Fibroblast of peridontal ligament (primary cell): Measurements from ENCODE around the gene IQGAP3.
"Not testable (repeated sequence)": the region's sequence is repeated elsewhere in the genome, so short reads cannot be mapped to it uniquely, and the experiment has no call there.

Source experiments
- DNase-seq: peaks from one replicate; pipeline ENCODE4 v3.0.0-alpha.2; 2010; ENCODE audit errors: extremely low read depth

IQGAP3 gene, protein sequence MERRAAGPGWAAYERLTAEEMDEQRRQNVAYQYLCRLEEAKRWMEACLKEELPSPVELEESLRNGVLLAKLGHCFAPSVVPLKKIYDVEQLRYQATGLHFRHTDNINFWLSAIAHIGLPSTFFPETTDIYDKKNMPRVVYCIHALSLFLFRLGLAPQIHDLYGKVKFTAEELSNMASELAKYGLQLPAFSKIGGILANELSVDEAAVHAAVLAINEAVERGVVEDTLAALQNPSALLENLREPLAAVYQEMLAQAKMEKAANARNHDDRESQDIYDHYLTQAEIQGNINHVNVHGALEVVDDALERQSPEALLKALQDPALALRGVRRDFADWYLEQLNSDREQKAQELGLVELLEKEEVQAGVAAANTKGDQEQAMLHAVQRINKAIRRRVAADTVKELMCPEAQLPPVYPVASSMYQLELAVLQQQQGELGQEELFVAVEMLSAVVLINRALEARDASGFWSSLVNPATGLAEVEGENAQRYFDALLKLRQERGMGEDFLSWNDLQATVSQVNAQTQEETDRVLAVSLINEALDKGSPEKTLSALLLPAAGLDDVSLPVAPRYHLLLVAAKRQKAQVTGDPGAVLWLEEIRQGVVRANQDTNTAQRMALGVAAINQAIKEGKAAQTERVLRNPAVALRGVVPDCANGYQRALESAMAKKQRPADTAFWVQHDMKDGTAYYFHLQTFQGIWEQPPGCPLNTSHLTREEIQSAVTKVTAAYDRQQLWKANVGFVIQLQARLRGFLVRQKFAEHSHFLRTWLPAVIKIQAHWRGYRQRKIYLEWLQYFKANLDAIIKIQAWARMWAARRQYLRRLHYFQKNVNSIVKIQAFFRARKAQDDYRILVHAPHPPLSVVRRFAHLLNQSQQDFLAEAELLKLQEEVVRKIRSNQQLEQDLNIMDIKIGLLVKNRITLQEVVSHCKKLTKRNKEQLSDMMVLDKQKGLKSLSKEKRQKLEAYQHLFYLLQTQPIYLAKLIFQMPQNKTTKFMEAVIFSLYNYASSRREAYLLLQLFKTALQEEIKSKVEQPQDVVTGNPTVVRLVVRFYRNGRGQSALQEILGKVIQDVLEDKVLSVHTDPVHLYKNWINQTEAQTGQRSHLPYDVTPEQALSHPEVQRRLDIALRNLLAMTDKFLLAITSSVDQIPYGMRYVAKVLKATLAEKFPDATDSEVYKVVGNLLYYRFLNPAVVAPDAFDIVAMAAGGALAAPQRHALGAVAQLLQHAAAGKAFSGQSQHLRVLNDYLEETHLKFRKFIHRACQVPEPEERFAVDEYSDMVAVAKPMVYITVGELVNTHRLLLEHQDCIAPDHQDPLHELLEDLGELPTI (N-terminal part only)

DNA sequence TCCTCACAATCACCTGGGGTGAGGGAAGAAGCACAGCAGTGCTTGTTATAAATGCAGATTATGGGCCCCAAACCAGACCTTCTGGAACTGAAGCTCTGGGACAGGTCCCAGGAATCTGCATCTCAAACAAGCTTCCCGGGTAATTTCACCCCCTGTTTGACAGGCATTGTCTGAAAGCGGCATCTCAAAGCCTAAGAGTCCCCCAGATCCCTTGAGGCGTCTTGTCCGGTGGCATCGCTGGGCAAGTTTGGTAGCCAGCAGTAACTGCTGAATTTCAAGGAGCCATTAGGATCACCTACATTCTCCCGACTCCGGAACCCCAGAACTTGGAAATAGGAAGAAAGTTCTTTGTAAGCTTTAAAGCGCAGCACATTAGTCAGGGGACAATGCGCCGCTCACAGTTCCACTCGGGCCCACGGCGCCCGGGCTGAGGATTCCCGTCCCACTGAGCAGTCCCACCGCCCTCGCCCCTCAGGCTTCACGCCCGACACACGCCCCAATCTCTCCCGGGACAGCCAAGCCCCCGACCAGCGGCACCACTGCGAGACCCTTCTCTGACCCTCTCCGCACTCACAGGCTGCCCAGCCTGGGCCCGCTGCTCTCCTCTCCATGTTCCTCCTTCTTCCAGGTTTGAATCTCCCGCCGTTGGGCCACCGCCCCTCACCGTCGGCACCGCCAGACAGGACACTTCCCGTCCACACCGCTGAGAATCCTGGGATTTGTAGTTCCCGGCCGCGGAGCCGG is at the start of gene IQGAP3:
Gene IQGAP3 (minus strand): TSS at position 647 of the 744 bp plus-strand sequence. CDS start 36 bp downstream, at position 611.
- peak; percentile 69 for DNase-seq

DNA sequence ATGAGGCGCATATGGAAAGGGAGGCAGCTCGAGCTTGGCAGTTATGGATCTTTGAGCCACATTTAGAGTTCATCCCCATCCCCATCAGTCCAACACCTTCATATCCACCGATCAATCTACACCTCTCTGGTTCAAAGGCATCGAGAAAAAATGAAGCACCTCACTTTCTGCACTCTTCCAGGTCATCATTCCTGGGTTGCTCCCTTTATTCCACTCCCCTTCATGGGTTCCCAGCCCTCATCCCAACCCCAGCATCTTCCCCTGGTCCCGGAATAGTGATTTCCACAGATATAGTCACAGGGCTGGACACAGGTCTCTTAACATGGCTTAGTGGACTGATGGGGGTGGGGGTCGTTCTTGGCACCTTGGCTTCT is 47.2 kb upstream of the IQGAP3 start:
- no peak for DNase-seq

DNA sequence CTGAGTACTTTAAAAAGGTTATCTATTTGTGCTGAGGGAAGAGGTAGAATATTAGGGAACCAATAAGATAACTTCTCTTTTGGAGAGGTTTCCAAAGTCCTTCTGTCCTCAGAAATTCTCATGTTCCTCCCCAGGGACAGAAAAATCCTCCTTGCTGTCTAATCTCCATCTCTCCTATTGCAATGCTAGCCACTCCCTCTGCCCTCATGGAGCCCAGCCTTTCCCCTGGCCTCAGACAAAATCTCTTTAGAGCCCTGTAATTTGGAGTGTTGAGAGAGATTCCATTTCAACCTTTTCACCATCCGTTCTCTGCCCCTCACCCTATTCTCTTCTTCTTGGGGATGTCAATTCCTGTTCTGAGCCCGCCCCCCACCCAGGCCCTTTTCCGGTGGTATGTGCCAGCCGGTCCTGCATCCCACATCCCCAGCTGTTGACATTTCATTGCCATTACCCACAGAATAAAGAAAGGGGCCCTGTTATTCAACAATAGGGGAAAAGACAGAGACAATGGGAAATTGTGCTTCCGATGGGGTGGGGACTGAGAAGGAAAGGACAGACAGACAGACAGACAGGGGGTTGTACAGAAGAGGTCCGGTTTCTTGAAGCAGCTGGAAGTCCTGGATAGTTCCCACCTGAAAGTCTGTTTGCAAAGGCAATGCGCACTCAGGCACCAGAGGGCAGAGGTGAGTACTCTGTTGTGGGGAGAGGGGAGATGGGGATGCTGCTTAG is 46.7 kb upstream of the IQGAP3 start, which contains the start of gene HAPLN2:
Gene HAPLN2 (plus strand): TSS at position 563 of the 729 bp plus-strand sequence. CDS start 4,076 bp downstream, outside the sequence.
- no peak for DNase-seq

DNA sequence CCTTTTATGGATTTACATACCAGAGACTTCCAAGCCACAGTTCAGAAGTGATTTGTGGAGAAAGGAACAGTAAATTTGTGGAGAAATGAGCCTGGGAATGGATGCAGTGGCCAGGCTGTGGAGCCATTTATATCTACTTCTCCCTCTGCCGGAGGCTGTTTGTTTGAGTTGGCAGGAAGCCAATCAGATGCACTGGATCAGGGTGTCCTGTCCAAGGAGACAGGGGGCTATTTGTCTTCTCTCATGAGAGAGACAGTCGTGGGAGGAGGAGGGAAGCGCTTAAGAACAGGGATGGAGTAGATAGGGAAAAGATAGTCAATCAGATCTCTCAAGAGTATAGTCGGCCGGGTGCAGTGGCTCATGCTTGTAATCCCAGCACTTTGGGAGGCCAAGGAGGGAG is 44.1 kb upstream of the IQGAP3 start:
- DNase-seq: peak; percentile 28

DNA sequence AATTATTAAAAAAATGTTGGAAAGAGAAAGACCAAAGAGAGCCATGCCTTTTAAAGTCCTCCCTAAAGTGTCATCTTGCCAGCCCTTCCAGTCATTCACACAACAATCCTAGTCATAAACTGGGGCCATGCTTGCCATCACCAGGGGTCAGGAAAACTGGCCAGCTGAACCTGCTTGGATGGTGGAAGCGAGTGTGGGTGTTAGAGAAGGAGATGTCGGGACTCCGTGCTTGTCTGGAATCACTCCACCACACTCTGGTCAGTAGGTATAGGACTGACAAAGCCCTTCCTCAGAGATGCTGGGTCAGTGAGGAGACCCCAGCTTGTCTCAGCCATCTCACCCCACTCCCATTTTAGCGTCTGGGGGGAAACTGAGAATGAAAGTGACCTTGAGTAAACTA is 43.6 kb upstream of the IQGAP3 start:
- DNase-seq: no peak

DNA sequence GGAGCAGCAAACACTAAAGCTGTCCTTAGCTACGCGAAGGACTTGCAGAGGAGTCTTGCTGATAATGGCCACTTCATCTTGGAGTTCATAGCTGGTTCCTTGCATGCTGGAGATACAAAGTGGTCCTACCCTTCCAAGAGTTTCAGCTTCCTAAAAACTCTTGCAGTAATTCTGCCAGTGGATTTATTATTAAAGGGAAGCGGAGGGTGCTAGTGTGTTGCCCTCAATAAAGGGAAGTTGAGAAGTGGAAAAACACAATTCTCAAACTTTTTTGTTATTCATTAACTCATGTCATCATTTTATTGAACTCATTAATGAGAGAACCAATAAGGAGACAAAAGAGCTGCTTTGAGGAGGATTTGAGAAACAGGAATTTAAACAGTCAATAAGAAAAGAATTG is 40.3 kb upstream of the IQGAP3 start:
- no peak for DNase-seq

DNA sequence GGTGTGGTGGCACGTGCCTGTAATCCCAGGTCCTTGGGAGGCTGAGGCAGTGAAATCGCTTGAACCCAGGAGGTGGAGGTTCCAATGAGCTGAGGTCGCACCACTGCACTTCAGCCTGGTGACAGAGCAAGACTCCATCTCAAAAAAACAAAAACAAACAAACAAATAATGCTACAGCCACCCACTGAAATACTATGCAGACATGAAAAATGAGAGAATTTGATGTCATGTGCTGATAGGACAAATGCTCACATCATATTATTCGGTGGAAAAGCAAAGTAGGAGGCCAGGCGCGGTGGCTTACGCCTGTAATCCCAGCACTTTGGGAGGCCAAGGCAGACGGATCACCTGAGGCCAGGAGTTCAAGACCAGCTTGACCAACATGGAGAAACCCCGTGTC is 37.7 kb upstream of the IQGAP3 start:
- not testable (repeated sequence) for DNase-seq

DNA sequence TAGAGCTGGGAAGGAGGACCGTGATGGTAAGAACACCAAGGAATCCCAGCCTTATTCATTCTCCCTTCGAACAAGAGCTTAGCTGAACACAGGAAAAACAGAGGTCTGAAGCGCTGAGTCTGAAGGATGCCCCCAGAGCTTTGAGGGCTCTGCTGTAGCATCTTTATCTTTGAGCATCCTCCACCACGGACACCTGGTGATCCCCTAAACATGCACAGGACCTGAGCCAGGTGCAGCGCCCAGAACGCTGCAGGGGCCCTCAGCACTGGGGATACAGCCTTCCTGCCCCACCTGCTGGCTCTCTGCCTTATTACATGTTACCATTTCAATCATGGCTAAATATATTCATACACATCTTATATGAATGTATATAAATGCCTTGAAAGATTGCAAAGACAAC is 36.6 kb upstream of the IQGAP3 start:
- DNase-seq: no peak

DNA sequence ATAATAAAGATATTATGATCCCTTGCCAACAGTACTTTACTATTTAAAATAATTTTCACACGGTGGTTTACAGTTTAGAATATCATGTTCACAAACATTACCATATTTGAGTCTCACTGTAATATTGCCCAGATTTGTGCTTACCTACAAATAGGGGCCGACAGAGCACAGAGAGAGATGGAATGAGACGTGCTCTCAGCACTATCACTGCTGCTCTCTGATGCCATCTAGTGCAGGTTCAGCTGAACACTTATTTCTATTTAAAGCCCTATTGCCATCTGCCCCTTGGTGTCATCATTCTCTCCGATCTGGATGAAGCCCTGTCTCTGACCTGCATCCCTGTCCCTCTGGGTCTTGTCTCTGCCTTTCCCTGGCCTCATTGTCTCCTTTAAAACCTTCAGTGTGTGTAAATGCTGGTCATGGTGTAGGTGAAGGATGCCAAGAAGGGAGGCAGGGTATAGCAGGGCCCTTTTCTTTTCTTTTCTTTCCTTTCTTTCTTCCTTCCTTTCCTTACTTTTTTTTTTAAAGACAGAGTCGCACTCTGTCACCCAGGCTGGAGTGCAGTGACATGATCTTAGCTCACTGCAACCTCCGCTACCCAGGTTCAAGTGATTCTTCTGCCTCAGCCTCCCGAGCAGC is 35.8 kb upstream of the IQGAP3 start:
- peak; percentile 79 for DNase-seq

DNA sequence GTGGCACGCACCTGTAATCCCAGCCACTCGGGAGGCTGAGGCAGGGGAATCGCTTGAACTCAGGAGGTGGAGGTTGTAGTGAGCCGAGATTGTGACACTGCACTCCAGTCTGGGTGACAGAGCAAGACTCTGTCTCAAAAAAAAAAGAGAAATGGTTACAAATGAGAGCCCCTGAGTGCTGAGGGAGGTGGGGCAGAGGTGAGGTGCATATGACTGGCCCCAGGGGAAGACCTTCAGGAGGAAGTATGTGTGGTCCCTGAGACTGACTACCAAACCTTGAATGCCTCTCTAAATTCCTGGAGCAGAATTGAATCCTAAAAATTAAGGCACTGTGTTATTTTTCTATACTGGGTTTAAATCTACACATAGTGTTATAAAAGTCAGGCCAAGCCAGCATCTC is 35.0 kb upstream of the IQGAP3 start:
- not testable (repeated sequence) for DNase-seq

DNA sequence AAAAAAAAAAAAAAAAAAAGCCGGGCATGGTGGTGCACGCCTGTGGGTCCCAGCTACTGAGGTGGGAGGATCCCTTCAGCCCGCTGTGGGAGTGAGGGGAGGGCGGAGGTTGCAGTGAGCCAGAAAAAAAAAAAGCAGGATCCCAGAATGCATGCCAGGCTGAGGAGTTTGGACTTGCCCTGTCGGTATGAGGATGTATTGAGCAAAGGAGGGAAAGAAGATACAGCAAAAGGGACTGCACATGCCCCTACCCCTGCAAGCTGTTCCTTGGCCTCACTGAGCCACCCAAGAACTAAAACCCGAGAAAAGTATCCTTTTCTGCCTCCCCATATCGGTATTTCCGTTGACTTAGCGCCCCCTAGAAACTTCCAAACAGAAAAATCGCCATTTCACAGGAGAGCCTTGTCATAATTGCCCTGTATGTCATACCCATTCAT is 30.2 kb upstream of the IQGAP3 start:
- no peak for DNase-seq

DNA sequence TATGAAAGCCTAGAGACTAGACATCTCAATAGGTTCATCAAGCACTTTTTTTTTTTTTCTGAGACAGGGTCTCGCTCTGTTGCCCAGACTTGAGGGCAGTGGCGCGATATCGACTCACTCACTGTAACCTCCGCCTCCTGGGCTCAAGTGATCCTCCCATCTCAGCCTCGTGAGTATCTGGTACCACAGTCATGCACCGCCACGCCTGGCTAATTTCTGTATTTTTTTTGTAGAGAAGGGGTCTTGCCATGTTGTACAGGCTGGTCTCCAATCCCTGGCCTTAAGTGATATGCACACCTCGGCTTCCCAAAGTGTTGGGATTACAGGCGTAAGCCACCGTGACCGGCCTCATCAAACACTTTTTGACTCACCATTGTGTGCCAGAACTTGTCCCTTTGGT is 29.5 kb upstream of the IQGAP3 start:
- DNase-seq: no peak

DNA sequence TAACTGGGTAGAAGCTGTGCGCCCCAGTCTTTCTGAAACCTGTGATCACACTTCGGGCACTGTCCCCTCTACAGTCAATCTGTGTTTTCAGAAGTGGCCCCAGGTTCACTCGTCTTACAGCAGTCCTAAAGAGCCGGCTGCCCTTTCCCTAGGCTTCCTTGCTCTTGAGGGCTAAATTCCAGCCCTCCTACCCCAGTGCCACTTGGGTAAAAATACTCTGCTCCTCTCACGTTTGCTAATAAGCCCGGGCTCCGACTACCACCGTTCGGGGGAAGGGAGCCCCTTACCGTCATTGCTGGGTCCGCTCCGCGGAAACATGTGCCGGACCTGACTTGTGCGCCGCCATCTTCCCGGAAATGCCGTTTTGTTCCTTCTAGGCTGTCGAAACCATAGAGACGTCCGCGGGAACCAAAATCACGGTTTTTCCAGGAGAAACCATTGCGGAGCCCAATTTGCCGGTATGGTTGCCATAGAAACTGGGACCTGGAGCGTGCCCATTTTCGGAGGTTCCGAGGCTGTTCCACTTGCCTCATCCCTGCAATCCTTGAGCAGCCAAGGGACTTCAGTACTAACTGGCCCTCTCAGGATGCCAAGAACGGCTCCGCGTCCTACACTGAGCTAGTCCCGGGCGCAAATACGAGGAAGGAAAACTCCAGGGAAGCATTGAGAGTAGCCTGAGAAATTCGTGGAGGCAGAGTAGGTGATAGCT is 28.9 kb upstream of the IQGAP3 start, which contains the start of gene GPATCH4:
Gene GPATCH4 (minus strand): TSS at position 358 of the 709 bp plus-strand sequence.
- DNase-seq: peak; percentile 97

DNA sequence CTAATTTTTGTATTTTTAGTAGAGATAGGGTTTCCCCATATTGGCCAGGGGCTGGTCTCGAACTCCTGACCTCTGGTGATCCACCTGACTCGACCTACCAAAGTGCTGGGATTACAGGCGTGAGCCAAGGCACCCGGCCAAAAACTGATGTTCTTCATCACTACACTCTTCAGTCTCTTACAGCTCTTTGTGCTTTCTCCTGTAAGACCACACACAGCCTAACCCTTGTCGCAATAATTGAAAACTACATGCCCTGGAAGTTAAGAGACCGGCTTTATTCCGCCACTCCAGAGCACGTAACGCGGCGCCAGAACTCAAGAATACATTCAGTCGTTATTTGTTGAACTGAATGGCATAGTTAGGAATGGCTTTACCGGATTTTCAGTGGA is 28.4 kb upstream of the IQGAP3 start:
- DNase-seq: peak; percentile 14

DNA sequence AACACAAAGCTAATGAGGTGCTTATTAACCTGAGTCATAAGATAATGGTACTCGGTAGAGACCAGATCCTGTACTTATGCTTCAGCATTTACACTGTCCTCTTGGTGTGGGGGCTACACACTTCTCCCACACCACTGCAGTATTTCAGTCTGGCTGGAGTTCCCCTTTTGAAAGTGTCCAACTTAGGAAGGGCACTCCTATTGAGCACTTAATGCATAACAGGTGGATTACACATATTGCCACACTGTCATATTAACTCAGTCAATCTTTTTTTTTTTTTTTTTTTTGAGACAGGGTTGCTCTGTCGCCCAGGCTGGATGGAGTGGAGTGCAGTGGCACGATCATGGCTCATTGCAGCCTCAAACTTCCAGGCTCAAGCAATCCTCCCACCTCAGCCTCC is 27.4 kb upstream of the IQGAP3 start:
- DNase-seq: no peak

DNA sequence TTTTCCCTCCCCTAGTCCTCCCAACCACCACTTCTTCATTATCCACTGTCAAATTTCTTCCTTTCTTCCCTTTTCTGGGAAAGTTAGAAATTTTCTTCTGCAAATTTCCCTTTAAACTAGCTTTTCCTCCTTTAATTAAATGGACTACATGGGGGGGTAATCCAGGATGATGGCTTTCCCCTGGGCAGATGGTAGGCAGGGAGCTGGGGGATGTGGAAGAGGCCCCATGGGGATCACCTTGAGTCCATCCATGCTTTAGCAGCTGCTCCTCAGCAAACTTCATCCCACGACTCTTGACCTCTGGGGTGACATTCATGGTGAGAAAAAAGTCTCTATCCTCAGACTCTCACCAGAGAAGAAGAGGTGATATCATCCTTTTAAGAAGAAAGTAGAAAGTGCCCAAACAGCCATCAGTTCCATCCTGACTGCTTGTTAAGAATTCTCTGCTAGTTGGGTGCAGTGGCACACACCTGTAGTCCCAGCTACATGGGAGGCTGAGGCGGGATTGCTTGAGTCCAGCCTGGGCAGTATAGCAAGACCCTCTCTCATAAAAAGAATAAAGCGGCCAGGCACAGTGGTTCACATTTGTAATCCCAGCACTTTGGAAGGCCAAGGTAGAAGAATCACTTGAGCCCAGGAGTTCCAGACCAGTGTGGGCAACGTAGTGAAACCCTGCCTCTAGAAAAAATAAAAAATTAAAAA is 26.5 kb upstream of the IQGAP3 start:
- DNase-seq: no peak

DNA sequence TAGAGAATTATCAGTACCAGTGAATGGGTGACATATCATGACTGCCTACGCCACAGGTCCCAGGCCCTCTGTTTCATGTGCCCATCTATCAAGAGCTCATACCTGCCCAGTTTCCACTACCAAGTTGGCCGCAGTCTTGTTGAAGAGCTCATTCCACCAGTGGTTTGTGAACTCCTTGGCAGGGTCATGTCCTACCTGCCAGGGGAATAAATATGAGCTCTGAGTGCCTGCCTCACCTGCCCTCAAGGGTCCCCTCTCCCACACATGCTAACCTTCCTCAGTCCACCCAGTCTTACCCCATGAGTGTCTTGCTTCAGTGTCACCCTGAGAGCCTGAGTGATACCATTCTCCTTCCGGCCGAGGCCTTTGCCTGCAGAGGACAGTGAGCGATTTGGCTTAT is 25.8 kb upstream of the IQGAP3 start:
- no peak for DNase-seq

DNA sequence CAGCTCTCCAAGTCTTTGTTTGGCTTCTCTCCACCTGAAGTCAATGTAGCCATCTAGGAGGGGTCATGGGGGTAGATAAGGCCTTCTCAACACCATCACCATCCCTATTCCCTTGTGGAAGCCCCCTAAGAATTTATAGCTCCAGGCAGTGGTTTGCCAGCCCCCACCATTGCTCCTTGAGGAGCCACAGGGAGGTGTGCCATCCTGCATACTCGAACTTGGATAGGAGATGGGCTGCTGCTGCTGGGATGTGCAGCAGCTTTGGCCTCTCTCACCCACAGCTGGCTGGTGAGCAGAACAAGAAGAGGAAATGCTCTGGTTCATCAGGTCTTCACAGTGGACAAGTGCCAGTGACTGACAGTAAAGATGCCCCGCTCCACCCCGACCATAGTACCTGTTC is 24.1 kb upstream of the IQGAP3 start:
- DNase-seq: no peak

DNA sequence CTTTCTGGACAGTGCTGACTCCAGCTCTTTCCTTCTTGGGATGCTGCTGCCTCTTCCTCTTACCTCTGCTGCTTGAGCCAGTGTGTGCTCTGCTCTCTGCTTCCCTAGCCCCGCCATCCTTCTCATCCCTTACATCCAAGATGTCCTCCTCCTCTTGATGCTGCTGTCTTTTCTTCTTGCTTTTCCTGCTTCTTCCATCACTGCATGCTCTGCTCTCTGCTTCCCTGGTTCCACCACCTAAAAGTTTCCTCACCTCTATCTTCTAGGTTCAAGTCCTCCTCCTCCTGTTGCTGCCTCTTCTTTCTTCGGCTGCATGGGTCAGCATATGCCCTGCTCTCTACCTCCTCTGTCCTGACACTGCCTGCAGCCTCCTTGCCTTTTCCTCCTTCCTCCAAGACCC is 22.7 kb upstream of the IQGAP3 start:
- DNase-seq: no peak
